CD4-positive, alpha-beta T cell treated with Interleukin-2 at 100 ng/mL for 4 hours (primary cell): ENCODE data around the gene IL10.

Experiments used
- DNase-seq: peaks from one replicate; pipeline ENCODE4 v3.0.0-alpha.2; 2020; ENCODE audit warnings: low spot score

IL10 gene

DNA sequence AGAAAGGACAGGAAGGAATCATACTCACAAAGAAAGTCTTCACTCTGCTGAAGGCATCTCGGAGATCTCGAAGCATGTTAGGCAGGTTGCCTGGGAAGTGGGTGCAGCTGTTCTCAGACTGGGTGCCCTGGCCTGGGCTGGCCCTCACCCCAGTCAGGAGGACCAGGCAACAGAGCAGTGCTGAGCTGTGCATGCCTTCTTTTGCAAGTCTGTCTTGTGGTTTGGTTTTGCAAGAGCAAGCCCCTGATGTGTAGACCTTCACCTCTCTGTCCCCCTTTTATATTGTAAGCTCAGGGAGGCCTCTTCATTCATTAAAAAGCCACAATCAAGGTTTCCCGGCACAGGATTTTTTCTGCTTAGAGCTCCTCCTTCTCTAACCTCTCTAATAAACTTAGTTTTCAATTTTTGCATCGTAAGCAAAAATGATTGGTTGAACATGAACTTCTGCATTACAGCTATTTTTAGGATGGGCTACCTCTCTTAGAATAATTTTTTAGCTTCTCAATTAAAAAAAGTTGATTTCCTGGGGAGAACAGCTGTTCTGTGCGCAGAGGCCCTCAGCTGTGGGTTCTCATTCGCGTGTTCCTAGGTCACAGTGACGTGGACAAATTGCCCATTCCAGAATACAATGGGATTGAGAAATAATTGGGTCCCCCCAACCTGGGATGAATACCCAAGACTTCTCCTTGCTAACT lies at the start of gene IL10:
Gene IL10, minus strand, starts transcription at position 252 of the 695 bp plus-strand sequence. Its CDS starts 59 bp downstream, at position 193.
- no peak for DNase-seq

DNA sequence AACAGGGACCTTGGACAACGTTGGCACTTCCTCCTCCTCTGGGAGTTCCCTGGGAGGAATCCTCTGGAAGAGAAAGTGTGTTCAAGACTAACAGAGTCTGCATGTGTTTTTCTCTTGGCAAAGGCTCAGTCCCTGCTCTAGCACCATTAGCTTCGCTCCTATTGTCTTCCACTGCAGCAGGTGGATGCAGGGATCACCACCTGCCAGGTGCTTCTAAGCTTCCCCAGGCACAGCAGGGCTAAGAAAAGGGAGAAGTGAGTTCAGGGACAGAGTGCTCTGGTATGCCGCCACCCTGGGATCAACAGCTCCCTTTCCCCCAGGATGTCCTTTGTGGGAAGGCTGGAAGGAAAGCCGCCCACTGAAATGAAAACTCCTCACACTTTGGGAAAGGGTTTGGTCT lies 49.2 kb upstream of the IL10 start:
- DNase-seq: no peak

DNA sequence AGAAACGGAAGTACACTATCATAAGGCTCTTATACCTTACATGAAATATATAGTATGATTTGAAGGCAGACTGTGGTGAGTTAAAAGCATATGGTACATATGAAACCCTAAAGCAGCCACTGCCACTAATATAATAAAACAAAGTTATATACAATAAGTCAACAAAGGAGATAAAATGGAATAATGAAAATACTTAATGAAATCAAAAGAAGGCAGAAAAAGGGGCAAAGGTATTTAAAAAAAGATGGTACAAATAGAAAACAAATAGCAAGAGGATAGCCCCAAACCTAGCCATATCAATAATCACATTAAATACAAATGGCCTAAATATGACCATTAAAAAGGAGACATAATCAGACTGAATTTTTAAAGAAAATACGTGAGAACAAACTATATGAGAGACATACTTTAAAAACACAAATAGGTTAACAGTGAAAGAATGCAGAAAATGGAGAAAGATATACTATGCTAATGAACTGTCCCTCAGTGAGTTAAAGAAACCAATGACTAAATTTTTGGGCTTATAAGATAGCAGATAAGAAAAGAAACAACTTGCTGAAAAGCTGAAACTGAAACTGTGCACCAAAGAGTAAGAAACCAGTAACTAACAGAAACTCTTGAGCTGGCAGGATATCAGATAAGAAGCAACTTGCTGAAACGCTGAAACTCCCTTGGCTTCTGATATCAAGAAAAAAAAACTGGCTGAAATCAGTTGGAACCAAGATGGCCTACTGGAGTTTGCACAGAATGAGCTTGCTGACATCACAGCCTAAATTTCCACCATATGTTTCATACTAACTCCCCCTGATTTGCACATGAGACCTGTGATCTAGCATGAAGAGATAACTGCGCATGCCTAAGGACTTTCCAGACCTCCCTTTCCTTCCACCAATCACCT lies 44.3 kb upstream of the IL10 start:
- peak; percentile 50 for DNase-seq

DNA sequence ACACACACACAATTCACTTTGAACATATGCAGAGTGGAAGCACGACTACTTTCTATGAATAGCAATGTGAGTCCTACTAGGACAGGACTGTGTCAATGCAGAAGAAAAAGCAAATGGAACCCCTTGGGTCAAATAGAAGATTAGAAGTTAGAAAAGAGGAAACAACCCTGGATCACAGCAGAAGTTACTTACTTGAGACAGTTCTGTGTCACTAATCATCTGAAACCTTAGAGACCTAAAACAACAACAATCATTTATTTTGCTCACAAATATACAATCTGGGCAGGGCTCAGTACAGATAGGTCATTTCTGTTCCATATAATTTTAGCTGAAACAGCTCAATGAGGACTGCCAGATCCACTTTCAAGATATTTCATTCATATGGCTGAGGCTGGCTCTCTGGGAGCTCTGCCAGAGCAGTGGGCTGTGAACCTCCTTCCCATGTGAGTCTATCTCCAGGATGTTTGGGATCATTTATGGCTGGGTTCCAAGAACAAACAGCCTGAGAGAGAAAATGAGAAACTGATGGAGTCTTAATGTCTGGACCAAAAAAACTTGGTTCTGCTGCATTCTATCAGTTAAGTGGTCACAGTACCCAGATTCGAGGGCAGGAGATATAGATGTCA lies 42.5 kb upstream of the IL10 start:
- no peak for DNase-seq

DNA sequence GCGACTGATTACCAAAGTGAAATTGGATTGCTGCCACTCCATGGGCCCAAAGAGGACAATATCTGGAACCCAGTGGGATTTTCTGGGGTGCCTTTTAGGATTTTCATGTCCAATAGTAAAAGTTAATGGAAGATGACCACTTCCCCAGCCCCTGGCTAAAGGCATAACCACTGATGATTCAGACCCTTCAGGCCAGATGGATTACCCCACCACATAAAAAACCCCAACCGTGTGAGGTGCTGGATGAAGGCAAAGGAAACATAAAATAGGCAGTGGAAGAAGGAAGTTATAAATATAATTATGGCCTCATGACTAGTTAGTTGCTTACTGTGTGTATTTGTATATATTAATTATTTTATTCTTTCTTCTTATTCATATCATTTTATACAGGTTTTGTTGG lies 40.2 kb upstream of the IL10 start:
- no peak for DNase-seq

DNA sequence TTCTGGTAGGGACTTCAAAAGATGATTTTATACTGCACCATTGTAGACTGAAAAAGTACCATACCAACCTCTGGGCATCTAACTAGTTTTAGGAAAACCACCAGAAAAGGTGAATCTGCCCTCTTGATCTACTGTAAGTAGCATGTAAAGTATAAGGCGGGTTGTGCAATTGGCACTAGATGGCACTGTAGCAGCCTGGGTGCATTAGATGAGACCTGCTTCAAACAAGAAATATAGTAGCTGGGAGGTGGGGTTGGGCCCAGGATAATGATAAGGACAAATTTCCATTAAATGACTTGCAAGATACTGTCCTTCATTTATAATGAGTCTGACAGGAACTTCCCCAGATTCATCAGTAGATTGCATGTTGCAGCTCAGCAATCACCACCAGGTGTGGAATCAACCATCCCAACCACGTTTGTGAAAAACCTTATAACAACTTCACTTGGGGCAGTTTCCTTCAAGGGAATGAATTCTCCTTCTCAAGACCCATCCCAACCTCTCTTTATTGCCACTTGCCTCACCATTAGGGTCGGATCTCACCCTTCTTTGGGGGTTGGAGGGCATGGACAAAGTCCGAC lies 37.3 kb upstream of the IL10 start:
- DNase-seq: peak; percentile 39

DNA sequence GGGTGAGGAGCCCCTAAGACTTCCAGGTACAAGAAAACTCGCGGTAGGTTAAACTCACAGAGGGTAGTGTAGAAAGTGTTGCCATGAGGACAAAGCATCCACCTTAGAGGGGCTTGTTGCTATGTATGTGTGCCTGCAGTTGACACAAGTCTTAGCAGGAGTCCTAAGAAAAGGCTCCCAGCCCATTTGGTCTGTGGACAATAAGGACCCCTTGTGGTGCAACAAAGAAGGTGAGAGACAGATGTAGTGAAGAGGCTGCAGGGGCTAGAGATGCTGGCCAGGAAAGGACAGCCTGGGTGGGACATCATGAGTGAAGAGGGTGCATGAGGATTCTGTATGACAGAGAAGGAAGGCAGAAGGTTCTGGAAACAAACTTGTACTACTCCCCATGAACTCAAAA lies 36.3 kb upstream of the IL10 start:
- DNase-seq: peak; percentile 64

DNA sequence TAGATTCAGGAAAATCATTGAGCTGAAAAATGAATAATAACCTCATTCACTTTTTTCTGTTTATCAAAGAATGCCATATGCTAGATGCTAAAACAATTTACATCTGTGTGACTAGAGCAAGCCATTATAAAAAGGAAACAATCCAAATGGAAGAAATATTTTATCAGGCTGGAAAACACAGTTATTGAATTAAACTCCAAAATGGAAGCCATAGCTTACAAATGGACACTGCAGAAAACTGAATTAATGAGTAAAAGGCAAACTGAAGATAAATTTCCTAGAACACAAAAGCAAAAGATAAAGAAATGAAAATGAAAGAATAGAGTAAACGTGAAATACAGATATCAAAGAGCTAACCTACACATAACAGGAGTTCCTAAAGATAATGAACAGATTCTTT lies 33.1 kb upstream of the IL10 start:
- DNase-seq: no peak

DNA sequence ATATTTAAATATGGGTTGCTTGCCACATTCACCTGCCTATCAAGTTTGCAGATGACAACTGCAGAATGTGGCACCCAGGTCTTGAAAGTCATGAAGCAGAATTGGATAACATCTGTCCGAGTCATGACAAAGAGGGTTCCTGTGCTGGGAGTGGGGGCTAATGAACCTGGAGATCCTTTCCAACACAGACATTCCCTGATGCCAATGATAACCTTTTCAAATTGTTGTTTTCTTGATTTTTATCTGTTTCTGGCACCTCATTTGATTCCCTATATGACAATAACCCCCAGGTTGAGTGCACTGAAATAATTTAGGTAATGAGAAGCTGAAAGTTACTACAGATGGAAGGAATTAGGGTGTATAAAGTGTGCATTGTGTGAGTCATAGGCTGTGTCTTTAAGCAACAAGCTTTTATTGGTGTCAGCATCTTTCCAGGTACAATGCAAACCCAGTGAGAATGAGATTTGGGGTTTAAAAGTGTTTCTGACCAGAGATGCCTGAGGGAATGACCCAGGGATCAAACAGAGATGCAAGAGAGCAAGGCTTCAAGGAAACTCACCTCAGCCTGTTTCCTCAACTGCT lies 32.0 kb upstream of the IL10 start:
- no peak for DNase-seq

DNA sequence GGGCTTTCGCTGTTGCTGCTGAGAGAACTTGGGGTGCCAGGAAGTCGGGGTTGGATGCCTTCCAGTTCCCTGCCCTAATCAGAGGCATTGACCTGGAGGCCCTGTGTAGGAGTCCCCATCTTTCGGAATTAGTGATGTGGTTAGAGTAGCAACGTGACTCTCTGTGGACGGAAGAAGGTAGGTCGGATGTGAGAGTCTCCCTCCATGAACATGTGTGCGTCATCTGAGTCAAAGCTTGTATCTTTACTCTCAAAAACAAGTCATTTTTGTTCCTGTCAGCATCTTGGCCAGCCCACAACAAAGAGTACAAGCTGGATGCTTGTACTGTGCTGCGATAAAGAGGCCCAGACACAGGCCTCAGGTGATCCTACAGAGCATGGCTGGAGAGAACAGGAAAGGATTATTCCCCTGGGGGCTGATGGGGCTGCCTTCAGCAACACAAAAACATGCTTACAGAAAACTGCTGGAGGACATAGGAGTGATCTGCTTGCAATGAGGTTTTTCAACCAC lies 31.0 kb upstream of the IL10 start:
- peak; percentile 89 for DNase-seq

DNA sequence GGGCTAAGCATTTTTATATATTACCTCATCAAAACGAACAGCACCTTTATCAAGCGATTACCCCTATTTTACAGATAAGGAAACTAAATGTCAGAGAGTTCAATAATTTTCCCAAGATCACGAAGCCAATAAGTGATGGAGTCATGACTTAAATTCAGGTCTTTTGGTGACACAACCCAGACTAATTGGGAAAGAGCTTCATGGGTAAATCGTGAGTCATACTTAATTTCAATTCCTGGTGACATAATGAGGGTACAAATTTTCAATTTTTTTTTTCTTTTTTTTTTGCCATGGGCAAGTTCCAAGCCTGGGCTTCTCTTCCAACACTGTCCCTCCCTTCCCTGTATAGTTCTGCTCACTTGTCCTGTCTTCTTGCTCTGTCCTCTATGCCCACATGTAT lies 30.1 kb upstream of the IL10 start:
- DNase-seq: peak; percentile 29

DNA sequence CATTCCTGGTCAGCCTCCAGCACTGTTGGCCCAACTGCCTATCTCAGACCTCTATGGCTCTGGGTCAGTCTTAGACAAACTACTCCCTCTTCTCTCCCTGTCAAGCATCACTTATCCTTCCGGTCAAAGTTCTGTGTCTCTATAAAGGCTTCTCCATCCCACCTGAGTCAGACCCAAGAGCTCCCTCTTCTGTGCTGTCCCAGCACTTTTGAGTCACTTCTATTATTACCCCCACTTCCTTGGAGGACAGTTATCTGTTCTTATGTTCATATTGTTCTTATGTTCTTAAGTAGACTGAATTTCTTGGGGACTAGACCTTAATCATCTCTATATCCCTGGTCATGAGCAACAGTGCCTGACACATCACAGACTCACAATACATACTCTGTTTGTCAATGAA lies 29.2 kb upstream of the IL10 start:
- no peak for DNase-seq

DNA sequence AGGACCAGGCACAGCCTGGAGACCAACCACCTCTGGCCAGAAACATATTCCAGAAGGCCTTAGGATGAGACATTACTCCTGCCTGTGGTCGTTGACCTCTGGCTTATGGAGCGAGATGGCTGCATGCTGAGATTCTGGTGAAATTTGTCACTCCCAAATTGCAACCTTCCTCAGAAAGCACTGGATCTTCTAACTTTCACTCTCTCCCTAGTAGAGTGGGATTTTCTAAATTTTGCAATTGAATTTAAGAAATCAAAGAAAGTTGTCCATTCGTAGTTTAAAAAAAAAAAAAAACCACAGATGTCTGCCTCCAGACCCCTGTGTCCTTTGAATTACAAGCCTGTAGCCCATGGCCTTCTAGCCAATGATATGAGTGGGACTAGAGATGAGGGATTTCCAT lies 28.6 kb upstream of the IL10 start:
- no peak for DNase-seq

DNA sequence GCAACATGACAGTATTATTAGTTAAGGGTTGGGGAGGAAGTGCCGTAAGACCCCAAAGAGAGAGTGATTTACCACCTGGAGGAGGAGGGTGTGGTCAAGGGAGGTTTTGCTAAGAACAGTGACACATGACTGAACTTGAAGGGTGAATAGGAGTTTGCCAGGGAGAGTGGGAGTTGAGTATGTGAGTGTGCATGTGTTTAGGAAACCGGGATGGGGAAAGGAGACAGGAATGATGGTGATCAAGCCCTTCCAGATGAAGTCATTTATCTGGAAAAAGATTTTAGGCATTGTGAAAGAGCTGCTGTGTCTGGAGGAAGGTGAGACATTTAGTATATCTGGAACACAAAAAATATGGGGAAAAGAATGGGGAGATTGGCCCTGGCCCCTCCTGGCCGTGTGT lies 28.1 kb upstream of the IL10 start:
- no peak for DNase-seq

DNA sequence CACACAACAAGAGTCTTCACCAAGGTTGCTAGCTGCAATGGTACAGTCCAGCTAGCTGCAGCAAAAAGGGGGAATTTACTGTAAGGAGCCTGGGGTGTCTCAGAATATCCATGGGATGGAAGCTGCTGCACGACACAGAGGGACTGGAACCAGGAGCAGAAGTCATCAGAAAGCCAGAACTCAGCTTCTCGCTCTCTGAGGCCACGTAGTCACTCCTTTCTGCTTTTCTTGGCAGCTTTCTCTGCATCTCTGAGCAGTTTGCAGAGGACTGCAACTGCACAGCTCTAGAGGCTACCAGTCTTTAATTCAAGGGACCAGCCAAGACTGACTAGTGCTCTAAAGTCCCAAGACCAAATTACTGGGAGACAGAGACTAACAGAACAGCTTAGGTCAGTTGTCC lies 27.0 kb upstream of the IL10 start:
- DNase-seq: no peak

DNA sequence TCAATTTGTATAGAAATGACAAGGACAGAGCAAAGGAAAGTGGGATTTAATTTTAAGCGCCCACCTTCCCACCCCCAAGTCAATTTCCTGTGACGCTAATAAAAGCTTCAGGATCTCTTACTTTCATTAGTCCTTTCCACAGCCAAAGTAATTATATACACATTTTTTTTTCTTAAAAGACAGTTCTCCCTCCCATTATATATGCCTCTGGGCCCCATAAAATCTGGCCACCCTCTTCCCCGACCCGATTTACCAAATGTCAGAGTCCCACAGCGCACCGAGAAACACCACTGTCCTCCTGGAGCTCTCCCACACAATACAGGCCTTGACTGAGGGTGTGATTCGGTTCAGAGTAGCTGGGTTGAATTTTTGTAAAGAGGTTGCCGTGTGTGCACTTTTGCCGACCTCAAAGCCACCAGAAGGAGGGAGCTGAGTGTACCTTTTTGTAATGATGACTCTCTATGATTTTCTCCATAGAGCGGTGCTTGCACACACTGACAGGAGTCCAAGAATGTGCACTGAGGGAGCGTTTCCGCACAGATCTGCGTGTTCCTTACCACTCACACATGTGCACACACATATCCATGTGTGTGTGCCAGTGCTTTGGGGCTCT lies 26.2 kb upstream of the IL10 start:
- DNase-seq: no peak

DNA sequence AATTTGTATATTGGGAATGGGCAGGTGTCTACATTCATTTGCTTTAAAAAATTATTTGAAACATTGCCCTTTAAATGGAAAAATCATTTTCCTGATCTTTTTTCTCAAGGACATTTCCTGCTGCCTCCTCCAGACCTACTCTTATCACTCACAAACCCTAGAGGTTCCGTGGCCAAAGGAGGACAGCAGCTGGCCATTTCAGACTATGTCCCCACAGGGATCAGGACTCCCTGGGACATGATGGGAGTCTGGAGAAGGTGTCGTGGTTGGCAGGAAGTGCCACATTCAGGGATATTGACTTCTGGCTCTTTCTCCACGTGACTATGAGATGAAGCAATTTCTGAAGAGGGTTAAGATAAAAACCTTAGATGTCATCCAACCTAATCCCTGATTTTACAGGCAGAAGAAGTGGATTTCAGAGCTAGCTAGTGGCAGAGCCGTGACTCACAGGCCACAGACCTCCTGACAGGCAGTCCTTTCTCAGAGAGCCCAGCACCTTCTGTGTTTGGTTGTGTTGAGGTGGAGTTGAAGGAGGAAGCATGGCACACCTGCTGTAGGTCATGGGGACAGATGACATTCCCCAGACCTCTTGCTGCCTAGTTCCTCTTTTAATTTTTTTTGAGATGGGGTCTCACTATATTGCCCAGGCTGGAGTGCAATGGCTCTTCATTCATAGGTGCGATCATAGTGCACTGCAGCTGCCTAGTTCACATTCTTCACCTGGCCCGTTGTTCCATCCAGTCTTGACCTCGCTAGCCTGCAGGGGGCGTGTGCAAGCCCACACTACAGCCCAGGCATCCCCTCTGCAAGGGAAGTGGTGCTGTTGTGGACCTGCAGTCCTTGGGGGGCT lies 25.5 kb upstream of the IL10 start:
- DNase-seq: peak; percentile 34

DNA sequence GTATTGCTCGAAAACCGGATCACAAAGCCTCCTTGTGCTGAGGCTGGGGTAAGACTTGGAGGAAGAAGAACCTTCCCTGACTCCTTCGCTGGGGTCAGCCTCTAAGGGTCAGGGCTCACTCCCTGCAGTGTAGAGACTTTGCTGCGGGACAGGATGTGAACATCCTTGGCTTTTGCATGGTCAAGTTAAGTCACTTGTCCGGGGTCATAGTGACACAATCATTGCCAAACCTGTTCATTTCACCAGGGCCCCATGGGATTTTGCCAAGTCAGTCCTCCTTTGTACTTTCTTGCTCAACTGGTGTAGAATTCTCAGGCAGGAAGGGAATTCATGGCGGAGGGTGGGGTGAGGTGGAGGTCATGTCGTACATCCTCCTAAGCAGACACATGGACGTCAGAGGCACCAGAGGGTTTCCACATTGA lies 24.7 kb upstream of the IL10 start:
- DNase-seq: no peak

DNA sequence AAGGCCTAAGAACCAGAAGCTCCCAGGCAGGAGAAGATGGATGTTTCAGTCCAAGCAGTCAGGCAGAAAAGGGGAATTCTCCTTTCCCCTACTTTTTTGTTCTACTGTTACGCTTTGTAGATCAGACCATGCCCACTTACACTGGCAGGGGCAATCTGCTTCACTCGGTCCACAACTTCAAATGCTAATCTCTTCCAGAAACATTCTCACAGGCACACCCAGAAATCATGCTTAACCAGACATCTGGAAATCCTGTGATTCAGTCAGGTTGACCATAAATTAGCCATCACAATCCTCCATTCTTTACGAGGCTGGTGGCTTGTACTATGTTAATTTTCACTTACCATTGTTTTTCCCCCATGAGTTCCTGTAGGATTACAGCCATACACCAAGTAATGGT lies 23.8 kb upstream of the IL10 start:
- no peak for DNase-seq

DNA sequence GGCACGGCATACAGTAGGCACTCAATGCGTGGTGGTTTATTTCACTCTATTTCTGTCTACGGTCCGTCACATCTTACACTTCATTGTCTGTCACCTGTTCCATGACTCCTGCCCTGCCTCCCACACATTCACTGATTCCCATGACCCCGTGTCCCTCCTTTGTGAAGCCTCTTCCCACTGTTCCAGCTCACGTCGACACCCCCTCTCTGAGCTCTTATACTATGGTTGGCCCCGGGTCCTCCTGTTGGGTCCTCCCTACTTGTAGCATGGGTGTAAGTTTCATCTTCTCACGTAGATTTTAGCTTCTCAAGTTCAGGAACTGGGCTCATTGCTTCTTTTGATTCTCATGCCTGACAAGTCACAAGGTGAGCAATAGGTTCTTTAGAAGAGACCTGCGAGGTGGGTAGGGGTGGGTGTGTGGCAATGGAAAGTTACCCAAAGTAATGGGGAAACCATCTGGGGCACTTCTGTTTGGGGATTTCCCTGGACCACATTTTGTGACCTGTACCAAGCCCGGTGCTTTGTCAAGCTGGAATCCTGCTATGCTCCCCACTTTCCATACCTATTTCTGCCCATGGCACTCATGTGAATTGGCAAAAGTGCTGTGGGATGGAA lies 22.1 kb upstream of the IL10 start:
- DNase-seq: no peak
